AG04450 (cell line): Measurements from ENCODE around the gene FHAD1. TPM values are rescaled to one million over a fixed set of nuclear protein-coding genes. Genes with fewer than 3 reads are reported as not detected.

Source experiments
- CTCF ChIA-PET: fragments of 300-600, 350-600 bp; formaldehyde crosslinking; extraction: SDS; loops from one replicate; lab custom pipeline; 2022; ENCODE audit warnings: antibody characterized with exemption, inconsistent platforms; lab: Charles Lee
- POLR2A ChIA-PET: fragments of 350-600 bp; formaldehyde crosslinking; extraction: SDS; loops from one replicate; lab custom pipeline; 2021; ENCODE audit warnings: antibody characterized with exemption, inconsistent platforms; lab: Yijun Ruan, JAX
- DNase-seq: peaks from one replicate; pipeline ENCODE4 v3.0.0-alpha.2; 2011; ENCODE audit warnings: low read depth, low spot score
- H3K27ac ChIP-seq: one replicate; pipeline ENCODE4 v1.5.1; 2012; ENCODE audit warnings: low read depth, low read length, control low read depth
- H3K27me3 ChIP-seq: one replicate; pipeline ENCODE4 v1.6.0; 2012; ENCODE audit warnings: low read length; ENCODE audit not compliant: control insufficient read depth, insufficient read depth
- H3K4me3 ChIP-seq: 2 replicates; pipeline ENCODE4 v1.5.1; 2011; ENCODE audit warnings: mild to moderate bottlenecking, low read depth, low read length, control low read depth
- H3K9me3 ChIP-seq: 2 replicates; pipeline ENCODE4 v1.5.1; 2012; ENCODE audit warnings: low read length; ENCODE audit not compliant: control insufficient read depth, insufficient read depth
- polyA plus RNA-seq: library from polyadenylated mRNA; depleted of rRNA; stranded (reverse); fragments of >200 nt; gene quantifications from 2 replicates; pipeline ENCODE4 v1.2.3, GENCODE V29; 2011
- TF ChIP-seq, protein P1 (sequence below): IDR thresholded peaks from 2 replicates; pipeline ENCODE4 v1.5.1; 2011; ENCODE audit warnings: low read depth, low read length, control low read depth, inconsistent platforms

The FHAD1 gene
- polyA plus RNA-seq, 1 experiment, result 0.36 TPM

- H3K27me3 ChIP-seq, result peaks cover 2% of the 10 kb centered on the region
- no peak overlapping the region for H3K4me3 ChIP-seq
- TF ChIP-seq, protein P1, sequence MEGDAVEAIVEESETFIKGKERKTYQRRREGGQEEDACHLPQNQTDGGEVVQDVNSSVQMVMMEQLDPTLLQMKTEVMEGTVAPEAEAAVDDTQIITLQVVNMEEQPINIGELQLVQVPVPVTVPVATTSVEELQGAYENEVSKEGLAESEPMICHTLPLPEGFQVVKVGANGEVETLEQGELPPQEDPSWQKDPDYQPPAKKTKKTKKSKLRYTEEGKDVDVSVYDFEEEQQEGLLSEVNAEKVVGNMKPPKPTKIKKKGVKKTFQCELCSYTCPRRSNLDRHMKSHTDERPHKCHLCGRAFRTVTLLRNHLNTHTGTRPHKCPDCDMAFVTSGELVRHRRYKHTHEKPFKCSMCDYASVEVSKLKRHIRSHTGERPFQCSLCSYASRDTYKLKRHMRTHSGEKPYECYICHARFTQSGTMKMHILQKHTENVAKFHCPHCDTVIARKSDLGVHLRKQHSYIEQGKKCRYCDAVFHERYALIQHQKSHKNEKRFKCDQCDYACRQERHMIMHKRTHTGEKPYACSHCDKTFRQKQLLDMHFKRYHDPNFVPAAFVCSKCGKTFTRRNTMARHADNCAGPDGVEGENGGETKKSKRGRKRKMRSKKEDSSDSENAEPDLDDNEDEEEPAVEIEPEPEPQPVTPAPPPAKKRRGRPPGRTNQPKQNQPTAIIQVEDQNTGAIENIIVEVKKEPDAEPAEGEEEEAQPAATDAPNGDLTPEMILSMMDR, result no peak
- ChIA-PET POLR2A (no interaction called here), CTCF (no interaction called here)
- no peak overlapping the region for H3K27ac ChIP-seq
- peaks cover 3% of the 10 kb centered on the region; the same call in 1 of the 2 replicates for H3K9me3 ChIP-seq
- no peak for DNase-seq
These were observed 157.0 kb downstream of the FHAD1 start for GRCh38 chr1:15403962-15404580.

DNA sequence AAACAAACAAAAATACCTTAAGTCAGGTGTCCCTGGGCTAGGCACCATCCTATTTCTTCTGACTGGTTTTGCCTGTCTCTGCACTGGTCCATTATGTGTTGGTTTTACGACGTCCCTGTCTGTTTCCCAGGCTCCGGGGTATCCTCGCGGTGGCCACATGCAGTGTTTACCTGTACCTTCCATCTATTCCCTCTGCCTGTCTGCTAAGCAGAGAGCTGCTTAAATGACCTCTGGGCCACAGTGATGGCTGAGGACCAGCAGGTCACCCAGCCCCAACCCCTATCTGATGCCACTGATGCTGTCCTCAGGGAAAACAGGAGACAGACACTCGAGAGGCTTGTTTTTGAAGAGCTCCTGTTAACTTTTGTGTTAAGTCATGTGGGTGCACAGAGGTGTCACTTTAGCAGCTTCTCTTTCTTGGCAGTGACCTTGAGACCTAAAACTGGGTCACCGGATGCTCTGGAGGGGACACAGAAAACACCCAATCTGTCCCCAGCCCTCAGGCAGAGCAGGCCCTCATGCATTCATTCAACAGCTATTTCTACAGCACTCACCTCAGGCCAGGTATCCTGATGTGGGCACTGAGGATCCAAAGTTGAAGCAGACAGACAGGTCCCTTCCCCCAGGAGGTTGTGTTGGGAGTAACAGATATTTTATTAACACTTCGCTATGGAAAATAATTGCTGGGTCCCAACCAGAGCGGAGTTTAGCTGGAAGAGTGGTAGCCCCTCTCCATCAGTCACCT is 158.3 kb downstream of the FHAD1 start:
- TF ChIP-seq, protein P1, result no peak
- DNase-seq, result no peak
- POLR2A ChIA-PET, result no interaction called here
- Histone ChIP-seq H3K27ac (no peak overlapping the region), H3K9me3 (peaks cover 1% of the 10 kb centered on the region; the same call in 1 of the 2 replicates), H3K27me3 (peaks cover 2% of the 10 kb centered on the region), H3K4me3 (no peak overlapping the region)
- CTCF ChIA-PET, result interaction anchor here (3.8 kb wide), 1 partner anchor 81 kb away, joined by 16 read pairs; no protein-coding TSS in a partner anchor

DNA sequence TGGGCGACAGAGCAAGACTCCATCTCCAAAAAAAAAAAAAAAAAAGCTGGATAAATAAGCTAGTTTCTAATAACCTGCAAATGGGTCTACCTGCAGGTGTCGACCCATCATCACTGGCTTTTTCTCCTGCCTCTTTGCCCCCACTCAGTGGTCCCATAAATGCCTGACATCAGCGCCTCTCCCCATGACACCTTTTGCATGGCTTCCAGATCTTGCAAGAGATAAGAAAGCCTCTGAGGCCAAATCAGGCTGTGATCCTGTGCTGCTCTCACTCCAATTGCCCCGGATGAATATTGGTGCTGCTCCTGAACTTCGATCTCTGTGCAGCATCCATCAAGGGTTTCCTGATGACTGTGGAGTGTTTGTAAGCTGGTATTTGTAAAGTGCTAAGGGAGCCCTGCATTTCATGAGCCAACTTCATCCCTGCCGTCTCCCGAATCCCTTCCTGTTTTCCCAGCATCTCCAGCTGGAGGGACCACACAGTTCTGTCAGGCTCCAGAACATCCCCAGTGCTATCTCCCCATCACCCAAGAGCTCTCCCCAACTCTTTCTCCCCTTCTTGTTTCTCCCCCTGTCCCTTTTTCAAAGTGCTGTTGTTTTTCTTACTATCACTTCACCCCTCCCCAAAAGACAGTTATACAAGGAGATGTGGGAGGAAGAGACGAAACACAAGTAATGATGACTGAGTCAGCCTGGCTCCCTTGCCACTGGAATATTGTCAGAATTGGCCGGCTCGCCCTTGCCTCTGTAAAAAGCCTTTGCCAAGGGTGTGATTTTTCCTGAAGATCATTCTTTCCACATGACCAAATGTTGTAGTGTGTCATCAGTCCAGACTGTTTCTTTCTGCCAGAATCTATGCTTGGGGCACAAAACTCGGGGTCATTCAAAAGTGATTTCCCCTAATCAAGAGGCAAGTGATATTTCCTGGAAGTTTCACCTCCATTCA is 159.9 kb downstream of the FHAD1 start:
- ChIA-PET POLR2A (no interaction called here), CTCF (interaction anchor here (0.5 to 3.8 kb wide), 4 partner anchors 11 to 379 kb away, joined by 3 to 16 read pairs (median 4); no protein-coding TSS in a partner anchor)
- TF ChIP-seq, protein P1, result no peak
- DNase-seq, result no peak
- Histone ChIP-seq H3K27ac (no peak overlapping the region), H3K9me3 (peaks cover 3% of the 10 kb centered on the region; the same call in 1 of the 2 replicates), H3K27me3 (peaks cover 2% of the 10 kb centered on the region), H3K4me3 (no peak overlapping the region)

DNA sequence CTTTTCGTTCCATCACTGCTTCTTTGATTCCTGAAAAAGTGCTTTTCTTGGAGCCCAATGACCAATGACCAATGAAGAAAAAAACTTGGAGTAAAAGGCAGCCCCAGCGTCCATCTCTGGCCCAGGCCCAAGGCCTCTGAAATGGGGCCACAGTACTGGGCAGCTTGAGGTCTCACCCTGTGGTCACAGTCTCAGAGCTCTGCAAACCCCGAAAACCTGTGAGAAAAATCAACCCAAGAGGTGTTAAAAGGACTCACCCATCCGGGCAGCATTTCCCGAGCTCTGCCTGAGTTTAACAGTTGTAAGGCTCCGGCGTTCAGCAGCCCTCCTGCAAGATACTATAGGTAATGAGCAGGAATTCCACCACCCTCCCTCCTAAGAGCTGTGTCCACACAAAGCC is 160.6 kb downstream of the FHAD1 start:
- CTCF ChIA-PET, result interaction anchor here (0.5 to 3.8 kb wide), 3 partner anchors 24 to 380 kb away, joined by 3 to 16 read pairs (median 4); no protein-coding TSS in a partner anchor
- Histone ChIP-seq H3K27ac (no peak overlapping the region), H3K9me3 (peaks cover 3% of the 10 kb centered on the region; the same call in 1 of the 2 replicates), H3K4me3 (no peak overlapping the region), H3K27me3 (peaks cover 2% of the 10 kb centered on the region)
- POLR2A ChIA-PET, result no interaction called here
- TF ChIP-seq, protein P1, result no peak
- no peak for DNase-seq
